MM.1S (cell line): ENCODE measurements around the gene PAX8.

ENCODE experiments used
- CTCF ChIP-seq: fragments of 300-600 bp; sonication (generic); IDR thresholded peaks from 2 replicates; pipeline ENCODE4 v1.5.1; 2016; ENCODE audit warnings: antibody characterized with exemption, low read length, mixed read lengths
- EZH2phosphoT487 ChIP-seq: fragments of 300-600 bp; sonication (generic); IDR thresholded peaks from 2 replicates; pipeline ENCODE4 v1.6.1; 2018; ENCODE audit warnings: antibody characterized with exemption, low read length

DNA sequence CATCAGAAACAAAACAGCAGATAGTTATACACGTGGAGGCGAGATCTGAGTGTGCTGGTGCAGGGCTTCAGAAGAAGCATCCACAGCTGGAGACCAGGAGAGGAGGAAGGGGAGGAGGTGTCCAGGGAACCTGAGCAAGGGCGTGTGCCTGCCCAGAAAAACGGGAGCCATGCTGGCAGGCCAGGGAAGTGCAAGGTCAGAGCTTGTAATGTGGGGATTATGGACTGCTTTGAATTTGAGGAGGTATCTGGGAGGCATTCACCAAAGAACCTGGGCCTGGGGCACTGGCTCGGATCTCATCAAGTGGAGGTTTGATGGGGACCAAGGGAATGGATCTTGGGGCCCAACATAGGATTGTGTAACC is 92.3 kb downstream of the PAX8 start:
- TF ChIP-seq CTCF (no peak), EZH2phosphoT487 (no peak)
